Mammary epithelial cell (primary cell): ENCODE data around the gene TBX18.

Source experiments
- EZH2 ChIP-seq: IDR thresholded peaks from 2 replicates; pipeline ENCODE4 v1.6.1; 2012; ENCODE audit warnings: low read length, inconsistent platforms, borderline replicate concordance
- TF ChIP-seq, protein P1 (sequence below), 2 donors: IDR thresholded peaks in 1 of 2; conservative IDR thresholded peaks in 1 of 2; 2 replicates each; pipeline ENCODE4 v1.5.1; 2011 to 2012; ENCODE audit warnings: inconsistent platforms in 2 of 2, low read length in 2 of 2, mild to moderate bottlenecking in 2 of 2, control low read depth in 1 of 2, low read depth in 1 of 2; ENCODE audit not compliant: insufficient read depth in 1 of 2; ENCODE audit errors: extremely low read depth in 1 of 2

DNA sequence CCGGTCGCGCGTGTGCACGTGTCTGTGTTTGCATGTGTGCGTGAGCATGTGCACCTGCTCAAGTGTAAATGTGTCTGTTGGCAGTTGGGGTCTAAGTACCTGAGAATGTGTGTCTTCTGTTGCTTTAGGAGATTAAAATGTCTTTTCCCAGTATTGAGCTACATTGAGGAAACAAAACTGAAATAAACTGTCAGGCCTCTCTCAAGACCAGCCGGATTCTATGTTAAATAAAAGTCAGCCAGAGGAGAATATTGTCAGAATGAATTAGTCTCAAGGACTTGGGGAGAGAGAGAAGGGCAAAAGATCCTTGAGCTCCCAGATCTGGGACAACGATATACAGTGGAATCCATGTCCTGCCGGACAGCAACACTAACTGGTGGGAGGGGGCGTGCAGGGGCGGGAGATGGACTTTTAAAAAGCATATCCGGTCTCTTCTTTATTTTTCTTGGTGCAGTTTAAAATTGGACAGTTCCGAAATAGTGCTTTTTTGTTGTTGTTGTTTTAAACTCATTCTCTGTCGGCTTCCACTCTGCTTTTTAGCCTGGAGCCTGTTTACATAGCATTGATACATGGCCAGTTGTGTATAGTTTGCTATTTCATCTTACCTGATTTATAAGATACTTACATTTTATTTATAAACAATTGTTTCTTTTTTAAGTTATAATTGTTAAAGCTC is 3.3 kb upstream of the TBX18 start:
- TF ChIP-seq, protein P1, sequence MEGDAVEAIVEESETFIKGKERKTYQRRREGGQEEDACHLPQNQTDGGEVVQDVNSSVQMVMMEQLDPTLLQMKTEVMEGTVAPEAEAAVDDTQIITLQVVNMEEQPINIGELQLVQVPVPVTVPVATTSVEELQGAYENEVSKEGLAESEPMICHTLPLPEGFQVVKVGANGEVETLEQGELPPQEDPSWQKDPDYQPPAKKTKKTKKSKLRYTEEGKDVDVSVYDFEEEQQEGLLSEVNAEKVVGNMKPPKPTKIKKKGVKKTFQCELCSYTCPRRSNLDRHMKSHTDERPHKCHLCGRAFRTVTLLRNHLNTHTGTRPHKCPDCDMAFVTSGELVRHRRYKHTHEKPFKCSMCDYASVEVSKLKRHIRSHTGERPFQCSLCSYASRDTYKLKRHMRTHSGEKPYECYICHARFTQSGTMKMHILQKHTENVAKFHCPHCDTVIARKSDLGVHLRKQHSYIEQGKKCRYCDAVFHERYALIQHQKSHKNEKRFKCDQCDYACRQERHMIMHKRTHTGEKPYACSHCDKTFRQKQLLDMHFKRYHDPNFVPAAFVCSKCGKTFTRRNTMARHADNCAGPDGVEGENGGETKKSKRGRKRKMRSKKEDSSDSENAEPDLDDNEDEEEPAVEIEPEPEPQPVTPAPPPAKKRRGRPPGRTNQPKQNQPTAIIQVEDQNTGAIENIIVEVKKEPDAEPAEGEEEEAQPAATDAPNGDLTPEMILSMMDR (conservative IDR thresholded peaks at IDR 0.05 in 1 of 2, IDR thresholded peaks at IDR 0.05 in 1 of 2; ENCODE audit: extremely low read depth in 1 of 2, insufficient read depth in 1 of 2, low read depth in 1 of 2, low read length in 2 of 2), result no peak
- TF ChIP-seq EZH2, result no peak
